ENCODE measurements around the gene GKN2. TPM values are rescaled to one million over a fixed set of nuclear protein-coding genes. Genes with fewer than 3 reads are reported as not detected.

GKN2 gene
- total and polyA plus RNA-seq, 2 of the 13 experiments (the other 11 are each of a cell fraction or from before 2014, with no cell fraction given) = not detected

DNA sequence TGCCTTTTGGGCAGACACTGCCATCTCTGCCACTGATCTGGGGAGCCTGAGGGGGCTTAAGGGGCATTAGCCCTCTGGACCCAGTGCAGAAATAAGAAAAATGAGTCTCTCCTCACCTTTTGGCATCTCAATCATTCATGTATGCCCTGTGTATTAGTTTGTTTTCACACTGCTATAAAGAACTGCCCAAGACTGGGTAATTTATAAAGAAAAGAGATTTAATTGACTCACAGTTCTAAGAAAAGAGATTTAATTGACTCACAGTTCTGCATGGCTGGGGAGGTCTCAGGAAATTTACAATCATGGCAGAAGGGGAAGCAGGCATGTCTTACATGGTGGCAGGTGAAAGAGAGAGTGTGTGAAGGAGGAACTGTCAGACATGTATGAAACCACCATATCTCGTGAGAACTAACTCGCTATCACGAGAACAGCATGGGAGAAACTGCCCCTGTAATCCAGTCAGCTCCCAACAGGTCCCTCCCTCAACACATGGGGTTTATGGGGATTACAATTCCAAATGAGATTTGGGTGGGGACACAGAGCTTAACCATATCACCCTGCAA lies 21.5 kb downstream of the GKN2 start (continued):
- TF ChIP-seq, protein P1, sequence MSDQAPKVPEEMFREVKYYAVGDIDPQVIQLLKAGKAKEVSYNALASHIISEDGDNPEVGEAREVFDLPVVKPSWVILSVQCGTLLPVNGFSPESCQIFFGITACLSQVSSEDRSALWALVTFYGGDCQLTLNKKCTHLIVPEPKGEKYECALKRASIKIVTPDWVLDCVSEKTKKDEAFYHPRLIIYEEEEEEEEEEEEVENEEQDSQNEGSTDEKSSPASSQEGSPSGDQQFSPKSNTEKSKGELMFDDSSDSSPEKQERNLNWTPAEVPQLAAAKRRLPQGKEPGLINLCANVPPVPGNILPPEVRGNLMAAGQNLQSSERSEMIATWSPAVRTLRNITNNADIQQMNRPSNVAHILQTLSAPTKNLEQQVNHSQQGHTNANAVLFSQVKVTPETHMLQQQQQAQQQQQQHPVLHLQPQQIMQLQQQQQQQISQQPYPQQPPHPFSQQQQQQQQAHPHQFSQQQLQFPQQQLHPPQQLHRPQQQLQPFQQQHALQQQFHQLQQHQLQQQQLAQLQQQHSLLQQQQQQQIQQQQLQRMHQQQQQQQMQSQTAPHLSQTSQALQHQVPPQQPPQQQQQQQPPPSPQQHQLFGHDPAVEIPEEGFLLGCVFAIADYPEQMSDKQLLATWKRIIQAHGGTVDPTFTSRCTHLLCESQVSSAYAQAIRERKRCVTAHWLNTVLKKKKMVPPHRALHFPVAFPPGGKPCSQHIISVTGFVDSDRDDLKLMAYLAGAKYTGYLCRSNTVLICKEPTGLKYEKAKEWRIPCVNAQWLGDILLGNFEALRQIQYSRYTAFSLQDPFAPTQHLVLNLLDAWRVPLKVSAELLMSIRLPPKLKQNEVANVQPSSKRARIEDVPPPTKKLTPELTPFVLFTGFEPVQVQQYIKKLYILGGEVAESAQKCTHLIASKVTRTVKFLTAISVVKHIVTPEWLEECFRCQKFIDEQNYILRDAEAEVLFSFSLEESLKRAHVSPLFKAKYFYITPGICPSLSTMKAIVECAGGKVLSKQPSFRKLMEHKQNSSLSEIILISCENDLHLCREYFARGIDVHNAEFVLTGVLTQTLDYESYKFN (CRISPR knock-in tag; conservative IDR thresholded peaks at IDR 0.05) = no peak
- TF ChIP-seq MXI1 (IDR thresholded peaks at IDR 0.05; ENCODE audit: borderline replicate concordance, low read depth, low read length) (no peak), ATF6 (CRISPR knock-in tag; conservative IDR thresholded peaks at IDR 0.05) (no peak), MYPOP (CRISPR knock-in tag; IDR thresholded peaks at IDR 0.05) (no peak), ZNF768 (CRISPR knock-in tag; IDR thresholded peaks at IDR 0.05) (no peak)
- TF ChIP-seq, protein P2, sequence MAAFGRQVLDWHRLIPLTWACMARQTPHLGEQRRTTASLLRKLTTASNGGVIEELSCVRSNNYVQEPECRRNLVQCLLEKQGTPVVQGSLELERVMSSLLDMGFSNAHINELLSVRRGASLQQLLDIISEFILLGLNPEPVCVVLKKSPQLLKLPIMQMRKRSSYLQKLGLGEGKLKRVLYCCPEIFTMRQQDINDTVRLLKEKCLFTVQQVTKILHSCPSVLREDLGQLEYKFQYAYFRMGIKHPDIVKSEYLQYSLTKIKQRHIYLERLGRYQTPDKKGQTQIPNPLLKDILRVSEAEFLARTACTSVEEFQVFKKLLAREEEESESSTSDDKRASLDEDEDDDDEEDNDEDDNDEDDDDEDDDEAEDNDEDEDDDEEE (CRISPR knock-in tag; IDR thresholded peaks at IDR 0.05) = no peak
